Thoracic aorta endothelial cell (primary cell): ENCODE results near the gene TAF1. TPM values are rescaled to one million over a fixed set of nuclear protein-coding genes. Genes with fewer than 3 reads are reported as not detected.

ENCODE experiments used
- small RNA-seq: library from RNA; depleted of rRNA; stranded (forward); fragments of <200 nt; gene quantifications from one replicate; pipeline ENCODE3, GENCODE V24; 2012
- total RNA-seq: library from RNA; depleted of rRNA; stranded (reverse); fragments of >200 nt; gene quantifications from 2 replicates; pipeline ENCODE4 v1.2.3, GENCODE V29; 2012

Gene TAF1
- total RNA-seq = 38.2 and 51.9 TPM in 2 replicates

GRCh38 chrX:71365875-71366673 is at the start of gene TAF1:
TSS of gene TAF1 (plus strand) at chrX:71366357. CDS start at chrX:71366375, 18 bp downstream.

Small RNA genes within 50 kb of the gene (small RNA-seq; reads per million reads assigned to genes)
- gene AL590762.4 (not detected), gene RF00019 (not detected)

Other genes with a start within 250 kb of the TAF1 start
- 32.0 and 33.2 TPM in 2 replicates for gene MED12, start 247.8 kb upstream of the TAF1 start, total RNA-seq
- gene NLGN3, start 221.5 kb upstream of the TAF1 start, total RNA-seq = 0.07 and 0.13 TPM in 2 replicates
- not detected in 2 replicates for gene GJB1, start 143.1 kb upstream of the TAF1 start, total RNA-seq
- 17.6 and 24.1 TPM in 2 replicates for gene ZMYM3, start 112.2 kb upstream of the TAF1 start, total RNA-seq
- 437 and 475 TPM in 2 replicates for gene NONO, start 82.7 kb upstream of the TAF1 start, total RNA-seq
- 3.5 and 4.9 TPM in 2 replicates for gene ITGB1BP2, start 64.6 kb upstream of the TAF1 start, total RNA-seq
- 180 and 189 TPM in 2 replicates for gene OGT, start 166.7 kb downstream of the TAF1 start, total RNA-seq
- gene GCNA, start 212.1 kb downstream of the TAF1 start, total RNA-seq = 1.7 and 1.9 TPM in 2 replicates